Activated gamma-delta T cell treated with anti-CD3 and anti-CD28 coated beads, Interleukin-2, amount 50 U/mL, for 16 hours (primary cell): ENCODE results near the gene RAP2B.
"Not testable (repeated sequence)": the region's sequence is repeated elsewhere in the genome, so short reads cannot be mapped to it uniquely, and the experiment has no call there.

ENCODE experiments used
- DNase-seq: peaks from one replicate; pipeline ENCODE4 v3.0.0-alpha.2; 2020; ENCODE audit warnings: low read depth

RAP2B gene

DNA sequence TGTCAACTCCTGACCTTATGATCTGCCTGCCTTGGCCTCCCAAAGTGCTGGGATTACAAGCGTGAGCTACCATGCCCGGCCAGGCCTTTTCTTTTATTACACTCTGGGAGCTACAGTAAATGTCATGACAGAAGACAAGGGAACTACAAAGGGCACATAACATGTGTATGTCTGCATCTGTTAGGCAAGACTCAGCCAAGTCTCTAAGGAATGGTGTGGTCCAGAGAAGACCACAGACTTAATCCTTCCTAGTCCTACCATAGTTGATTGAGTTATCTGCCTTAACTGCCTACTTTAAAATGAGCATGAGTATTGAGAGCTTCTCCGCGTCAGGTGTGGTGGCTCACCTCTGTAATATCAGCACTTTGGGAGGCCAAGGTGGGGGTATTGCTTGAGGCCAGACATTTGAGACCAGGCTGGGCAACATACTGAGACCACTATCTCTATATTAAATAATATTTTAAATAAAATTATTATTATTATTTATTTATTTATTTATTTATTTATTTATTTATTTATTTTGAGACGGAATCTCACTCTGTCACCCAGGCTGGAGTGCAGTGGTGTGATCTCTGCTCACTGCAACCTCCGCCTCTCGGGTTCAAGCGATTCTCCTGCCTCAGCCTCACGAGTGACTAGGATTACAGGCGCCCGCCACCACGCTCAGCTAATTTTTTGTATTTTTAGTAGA lies 31.9 kb downstream of the RAP2B start:
- not testable (repeated sequence) for DNase-seq

- no peak for DNase-seq
Observed at GRCh38 chr3:153195349-153195879, 33.4 kb downstream of the RAP2B start.

GRCh38 chr3:153209596-153209995 lies 47.6 kb downstream of the RAP2B start:
- no peak for DNase-seq

DNA sequence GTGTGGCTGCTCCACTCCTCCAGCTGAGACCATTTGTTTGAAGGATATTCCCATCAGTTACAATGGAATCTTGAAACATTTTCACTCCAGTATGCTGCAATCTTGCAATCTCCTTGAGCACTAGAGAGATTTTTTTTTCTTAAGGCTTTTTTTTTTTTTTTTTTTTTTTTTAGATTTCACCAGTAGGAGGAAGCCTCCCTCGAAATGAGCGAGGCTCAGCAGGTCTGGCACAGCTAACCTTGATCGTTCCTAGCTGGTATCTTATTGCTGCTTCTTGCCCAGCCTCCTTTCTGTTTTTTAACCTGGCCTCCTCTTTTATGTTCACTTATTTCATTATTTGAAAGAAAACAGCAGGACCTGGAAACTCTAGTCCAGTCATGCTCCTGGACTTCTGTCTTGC lies 48.1 kb downstream of the RAP2B start:
- no peak for DNase-seq

- no peak for DNase-seq
Observed at GRCh38 chr3:153210660-153211059, 48.6 kb downstream of the RAP2B start.

DNA sequence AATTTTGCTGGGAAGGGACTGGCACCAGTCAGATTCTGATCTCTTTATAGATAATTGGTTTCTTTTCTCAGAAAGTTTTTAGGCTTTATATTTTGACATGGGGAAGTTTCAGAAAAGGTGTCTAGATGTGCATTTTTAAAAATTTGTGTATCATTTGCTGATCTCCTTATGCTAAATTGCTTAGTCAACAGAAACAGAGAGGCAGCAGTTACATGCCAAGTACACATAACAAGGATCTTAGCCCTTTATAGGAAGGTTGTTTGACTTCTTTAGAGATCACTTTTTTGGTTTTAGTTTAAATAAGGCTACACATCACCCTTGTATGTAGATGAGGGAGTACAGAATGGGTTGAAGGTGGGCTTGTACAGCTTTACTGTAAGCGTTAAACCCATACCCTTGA lies 53.5 kb downstream of the RAP2B start:
- DNase-seq: no peak

- no peak for DNase-seq
Observed at GRCh38 chr3:153215966-153216365, 53.9 kb downstream of the RAP2B start.

- no peak for DNase-seq
Observed at GRCh38 chr3:153216928-153217327, 54.9 kb downstream of the RAP2B start.

GRCh38 chr3:153219146-153219545 lies 57.1 kb downstream of the RAP2B start:
- no peak for DNase-seq
